ENCODE data around the gene ATF5. TPM values are rescaled to one million over a fixed set of nuclear protein-coding genes. Genes with fewer than 3 reads are reported as not detected.
A peak's percentile ranks its signal among the peaks of the same experiment; 100 is the strongest.
"Not testable (repeated sequence)": the region's sequence is repeated elsewhere in the genome, so short reads cannot be mapped to it uniquely, and the experiment has no call there.

ATF5 gene
- total RNA-seq, 1 experiment from 2014 or later, result 30.7 TPM

- TF ChIP-seq, protein P1, sequence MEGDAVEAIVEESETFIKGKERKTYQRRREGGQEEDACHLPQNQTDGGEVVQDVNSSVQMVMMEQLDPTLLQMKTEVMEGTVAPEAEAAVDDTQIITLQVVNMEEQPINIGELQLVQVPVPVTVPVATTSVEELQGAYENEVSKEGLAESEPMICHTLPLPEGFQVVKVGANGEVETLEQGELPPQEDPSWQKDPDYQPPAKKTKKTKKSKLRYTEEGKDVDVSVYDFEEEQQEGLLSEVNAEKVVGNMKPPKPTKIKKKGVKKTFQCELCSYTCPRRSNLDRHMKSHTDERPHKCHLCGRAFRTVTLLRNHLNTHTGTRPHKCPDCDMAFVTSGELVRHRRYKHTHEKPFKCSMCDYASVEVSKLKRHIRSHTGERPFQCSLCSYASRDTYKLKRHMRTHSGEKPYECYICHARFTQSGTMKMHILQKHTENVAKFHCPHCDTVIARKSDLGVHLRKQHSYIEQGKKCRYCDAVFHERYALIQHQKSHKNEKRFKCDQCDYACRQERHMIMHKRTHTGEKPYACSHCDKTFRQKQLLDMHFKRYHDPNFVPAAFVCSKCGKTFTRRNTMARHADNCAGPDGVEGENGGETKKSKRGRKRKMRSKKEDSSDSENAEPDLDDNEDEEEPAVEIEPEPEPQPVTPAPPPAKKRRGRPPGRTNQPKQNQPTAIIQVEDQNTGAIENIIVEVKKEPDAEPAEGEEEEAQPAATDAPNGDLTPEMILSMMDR (IDR thresholded peaks at IDR 0.05; ENCODE audit: unreplicated experiment), result no peak
- Mint-ChIP-seq H3K36me3 (ENCODE audit: insufficient read depth, unreplicated experiment) (peaks cover 4% of the 10 kb centered on the region), H3K9me3 (ENCODE audit: low read depth, unreplicated experiment) (no peaks in the 10 kb centered on the region), H3K4me1 (ENCODE audit: low read depth, unreplicated experiment) (peaks cover 14% of the 10 kb centered on the region), H3K27ac (ENCODE audit: unreplicated experiment) (no peak overlapping the region), H3K4me3 (ENCODE audit: low read depth, unreplicated experiment) (no peak overlapping the region), H3K27me3 (ENCODE audit: unreplicated experiment) (peaks cover 50% of the 10 kb centered on the region)
- CTCF ChIA-PET, result interaction anchor here (0.7 to 0.9 kb wide), 4 partner anchors 11 to 375 kb away, joined by 3 to 7 read pairs (median 3); partner anchors contain the start of genes KCNC3 and NUP62
- DNase-seq, result peak; percentile 25
- intact Hi-C loops (cut with micrococcal nuclease; ENCODE audit: unreplicated experiment), result no loop called here
- no TSS peak for BruUV-seq (replicated peaks)
Observed at GRCh38 chr19:49954092-49954829, 25.3 kb downstream of the ATF5 start.

- Mint-ChIP-seq H3K27ac (ENCODE audit: unreplicated experiment) (no peak overlapping the region), H3K9me3 (ENCODE audit: low read depth, unreplicated experiment) (no peaks in the 10 kb centered on the region), H3K4me1 (ENCODE audit: low read depth, unreplicated experiment) (peaks cover 14% of the 10 kb centered on the region), H3K27me3 (ENCODE audit: unreplicated experiment) (peaks cover 44% of the 10 kb centered on the region), H3K36me3 (ENCODE audit: insufficient read depth, unreplicated experiment) (peaks cover 1% of the 10 kb centered on the region), H3K4me3 (ENCODE audit: low read depth, unreplicated experiment) (no peak overlapping the region)
- intact Hi-C loops (cut with micrococcal nuclease; ENCODE audit: unreplicated experiment), result no loop called here
- TF ChIP-seq, protein P1 (IDR thresholded peaks at IDR 0.05; ENCODE audit: unreplicated experiment), result no peak
- CTCF ChIA-PET, result interaction anchor here (0.7 to 0.8 kb wide), 2 partner anchors 12 to 374 kb away, joined by 3 to 7 read pairs; partner anchors contain the start of gene KCNC3
- DNase-seq, result no peak
- no TSS peak for BruUV-seq (replicated peaks)
Observed at GRCh38 chr19:49954933-49955332, 25.9 kb downstream of the ATF5 start.

GRCh38 chr19:49956115-49956495 lies 27.1 kb downstream of the ATF5 start:
- no TSS peak for BruUV-seq (replicated peaks)
- Mint-ChIP-seq H3K4me1 (ENCODE audit: low read depth, unreplicated experiment) (peaks cover 14% of the 10 kb centered on the region), H3K27me3 (ENCODE audit: unreplicated experiment) (peaks cover 51% of the 10 kb centered on the region)

GRCh38 chr19:49957262-49957915 lies 28.4 kb downstream of the ATF5 start:
- Mint-ChIP-seq H3K36me3 (ENCODE audit: insufficient read depth, unreplicated experiment) (no peaks in the 10 kb centered on the region), H3K27ac (ENCODE audit: unreplicated experiment) (no peak overlapping the region), H3K4me1 (ENCODE audit: low read depth, unreplicated experiment) (peaks cover 14% of the 10 kb centered on the region), H3K9me3 (ENCODE audit: low read depth, unreplicated experiment) (no peaks in the 10 kb centered on the region), H3K27me3 (ENCODE audit: unreplicated experiment) (peaks cover 51% of the 10 kb centered on the region), H3K4me3 (ENCODE audit: low read depth, unreplicated experiment) (no peak overlapping the region)
- intact Hi-C loops (cut with micrococcal nuclease; ENCODE audit: unreplicated experiment), result no loop called here
- CTCF ChIA-PET, result no interaction called here
- DNase-seq, result no peak
- TF ChIP-seq, protein P1 (IDR thresholded peaks at IDR 0.05; ENCODE audit: unreplicated experiment), result no peak
- BruUV-seq (replicated peaks), result no TSS peak

More at GRCh38 chr19:49956115-49956495, 27.1 kb downstream of the ATF5 start:
- no peak for DNase-seq
- CTCF ChIA-PET, result no interaction called here
- TF ChIP-seq, protein P1 (IDR thresholded peaks at IDR 0.05; ENCODE audit: unreplicated experiment), result no peak
- Mint-ChIP-seq H3K36me3 (ENCODE audit: insufficient read depth, unreplicated experiment) (no peaks in the 10 kb centered on the region), H3K4me3 (ENCODE audit: low read depth, unreplicated experiment) (no peak overlapping the region), H3K27ac (ENCODE audit: unreplicated experiment) (no peak overlapping the region), H3K9me3 (ENCODE audit: low read depth, unreplicated experiment) (no peaks in the 10 kb centered on the region)
- intact Hi-C loops (cut with micrococcal nuclease; ENCODE audit: unreplicated experiment), result no loop called here

- BruUV-seq (replicated peaks); H3K36me3 Mint-ChIP-seq (ENCODE audit: insufficient read depth, unreplicated experiment); intact Hi-C loops (cut with micrococcal nuclease; ENCODE audit: unreplicated experiment); H3K27ac Mint-ChIP-seq (ENCODE audit: unreplicated experiment); DNase-seq; CTCF ChIA-PET; H3K4me3 Mint-ChIP-seq (ENCODE audit: low read depth, unreplicated experiment); H3K9me3 Mint-ChIP-seq (ENCODE audit: low read depth, unreplicated experiment): not testable (repeated sequence)
- Mint-ChIP-seq H3K27me3 (ENCODE audit: unreplicated experiment) (peaks cover 50% of the 10 kb centered on the region), H3K4me1 (ENCODE audit: low read depth, unreplicated experiment) (peaks cover 12% of the 10 kb centered on the region)
Observed at GRCh38 chr19:49958144-49958543, 29.1 kb downstream of the ATF5 start.

- peaks cover 50% of the 10 kb centered on the region for H3K27me3 Mint-ChIP-seq (ENCODE audit: unreplicated experiment)
- DNase-seq; H3K9me3 Mint-ChIP-seq (ENCODE audit: low read depth, unreplicated experiment); BruUV-seq (replicated peaks); CTCF ChIA-PET; H3K36me3 Mint-ChIP-seq (ENCODE audit: insufficient read depth, unreplicated experiment); intact Hi-C loops (cut with micrococcal nuclease; ENCODE audit: unreplicated experiment); H3K4me3 Mint-ChIP-seq (ENCODE audit: low read depth, unreplicated experiment); H3K27ac Mint-ChIP-seq (ENCODE audit: unreplicated experiment); H3K4me1 Mint-ChIP-seq (ENCODE audit: low read depth, unreplicated experiment): not testable (repeated sequence)
Observed at GRCh38 chr19:49958596-49958995, 29.6 kb downstream of the ATF5 start.
